GM19351 (cell line): Measurements from ENCODE around the gene NIPBL.
"Not testable (repeated sequence)": the region's sequence is repeated elsewhere in the genome, so short reads cannot be mapped to it uniquely, and the experiment has no call there.

ENCODE experiments used
- ATAC-seq: cut with Tn5 transposase; IDR thresholded peaks from one replicate; pipeline ENCODE4 v1.9.1; 2021; ENCODE audit warnings: mild to moderate bottlenecking, moderate library complexity; ENCODE audit not compliant: unreplicated experiment

NIPBL gene

GRCh38 chr5:36876299-36876964, at the start of gene NIPBL:
Gene NIPBL (plus strand): TSS chr5:36876769. CDS start chr5:36953697, 76,928 bp downstream.
- ATAC-seq, result peak; percentile 61

DNA sequence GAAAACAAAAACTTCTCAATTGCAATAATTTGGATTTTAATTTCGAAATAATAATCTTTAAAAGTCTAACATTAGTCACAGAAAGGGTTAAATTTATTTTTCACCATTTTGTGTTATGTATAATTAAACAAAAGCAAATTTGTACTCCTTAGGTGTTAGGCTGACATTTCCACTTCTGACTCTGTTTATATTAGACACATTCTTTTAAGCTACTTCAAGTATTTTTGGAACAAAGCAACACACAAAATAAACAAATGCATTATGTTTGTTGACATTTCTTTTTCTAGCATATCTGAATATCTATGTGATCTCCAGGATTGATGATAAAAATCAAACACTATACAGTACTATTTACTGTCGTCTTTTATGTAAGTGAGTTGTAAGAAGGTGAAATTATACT, 44.3 kb upstream of the NIPBL start:
- no peak for ATAC-seq

- ATAC-seq, result no peak
Measured at GRCh38 chr5:36836831-36837230, 39.7 kb upstream of the NIPBL start.

GRCh38 chr5:36839489-36840476, 36.8 kb upstream of the NIPBL start:
- ATAC-seq, result peak; percentile 47

DNA sequence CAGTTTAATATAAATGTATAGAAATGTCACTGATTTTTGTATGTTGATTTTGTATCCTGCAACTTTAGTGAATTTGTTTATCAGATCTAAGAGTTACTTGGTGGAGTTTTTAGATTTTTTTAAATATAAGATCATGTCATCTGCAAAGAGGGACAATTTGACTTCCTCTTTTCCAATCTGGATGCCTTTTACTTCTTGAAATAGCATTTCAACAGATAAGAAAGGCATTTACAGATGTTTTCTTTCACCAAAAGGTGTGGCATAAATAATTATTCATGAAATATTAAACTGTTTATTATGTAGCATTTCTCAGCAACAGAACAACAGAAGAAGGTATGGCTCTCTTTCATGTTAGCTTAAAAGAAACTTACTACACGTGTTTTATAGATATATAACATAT, 34.9 kb upstream of the NIPBL start:
- no peak for ATAC-seq

GRCh38 chr5:36842087-36842486, 34.5 kb upstream of the NIPBL start:
- no peak for ATAC-seq

GRCh38 chr5:36844305-36844704, 32.3 kb upstream of the NIPBL start:
- ATAC-seq, result no peak

DNA sequence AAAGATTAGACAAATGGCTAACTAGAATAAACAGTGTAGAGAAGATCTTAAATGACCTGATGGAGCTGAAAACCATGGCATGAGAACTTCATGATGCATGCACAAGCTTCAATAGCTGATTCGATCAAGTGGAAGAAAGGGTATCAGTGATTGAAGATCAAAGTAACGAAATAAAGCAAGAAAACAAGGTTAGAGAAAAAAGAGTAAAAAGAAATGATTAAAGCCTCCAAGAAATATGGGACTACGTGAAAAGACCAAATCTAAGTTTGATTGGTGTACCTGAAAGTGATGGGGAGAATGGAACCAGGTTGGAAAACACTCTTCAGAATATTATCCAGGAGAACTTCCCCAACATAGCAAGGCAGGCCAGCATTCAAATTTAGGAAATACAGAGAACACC, 28.0 kb upstream of the NIPBL start:
- ATAC-seq, result not testable (repeated sequence)

DNA sequence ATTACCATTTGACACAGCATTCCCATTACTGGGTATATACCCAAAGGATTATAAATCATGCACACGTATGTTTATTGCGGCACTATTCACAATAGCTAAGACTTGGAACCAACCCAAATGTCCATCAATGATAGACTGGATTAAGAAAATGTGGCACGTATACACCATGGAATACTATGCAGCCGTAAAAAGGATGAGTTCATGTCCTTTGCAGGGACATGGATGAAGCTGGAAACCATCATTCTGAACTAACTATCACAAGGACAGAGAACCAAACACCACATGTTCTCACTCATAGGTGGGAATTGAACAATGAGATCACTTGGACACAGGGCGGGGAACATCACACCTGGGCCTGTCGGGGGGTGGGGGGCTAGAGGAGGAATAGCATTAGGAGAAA, 23.7 kb upstream of the NIPBL start:
- ATAC-seq, result not testable (repeated sequence)

GRCh38 chr5:36854402-36855140, 22.0 kb upstream of the NIPBL start:
- no peak for ATAC-seq

GRCh38 chr5:36855141-36855495, 21.5 kb upstream of the NIPBL start:
- no peak for ATAC-seq

DNA sequence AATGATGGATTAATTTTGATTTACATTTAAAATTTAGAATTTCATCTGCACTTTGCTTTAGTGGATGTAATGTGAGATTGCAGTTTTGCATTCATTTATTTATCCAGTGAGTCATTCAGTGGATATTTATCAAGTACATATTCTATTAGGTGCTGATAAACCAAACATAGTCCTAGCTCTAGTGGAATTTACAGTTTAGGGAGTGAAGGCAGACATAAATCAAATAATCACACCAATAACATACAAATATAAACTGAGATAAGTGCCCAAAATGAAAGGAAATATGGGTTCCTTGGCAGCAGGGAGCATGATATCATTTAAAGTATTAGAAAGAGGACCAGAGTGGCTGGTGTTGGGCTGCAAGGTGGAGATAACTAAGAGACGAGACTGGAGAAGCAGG, 14.7 kb upstream of the NIPBL start:
- no peak for ATAC-seq

- peak; percentile 86 for ATAC-seq
Measured at GRCh38 chr5:36870399-36871040, 6.0 kb upstream of the NIPBL start.

DNA sequence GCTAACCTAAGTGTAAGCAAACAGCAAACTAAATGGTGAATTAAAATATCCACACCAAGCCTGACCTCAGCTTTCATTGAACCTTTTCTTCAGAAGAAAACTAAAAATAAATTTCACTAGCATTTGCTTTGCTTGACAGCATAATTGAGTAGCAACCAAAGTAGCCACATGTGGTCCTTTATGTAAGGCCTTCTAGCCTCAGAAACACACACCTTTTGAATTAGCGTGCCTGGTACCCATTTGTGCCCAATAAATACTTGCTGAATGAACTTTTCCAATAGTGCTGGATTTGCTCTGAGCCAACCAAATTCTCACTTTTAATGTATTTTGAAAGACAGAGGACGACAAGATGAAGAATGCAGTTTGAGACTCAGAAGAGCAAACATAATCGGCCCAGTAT, 2.1 kb upstream of the NIPBL start:
- no peak for ATAC-seq

DNA sequence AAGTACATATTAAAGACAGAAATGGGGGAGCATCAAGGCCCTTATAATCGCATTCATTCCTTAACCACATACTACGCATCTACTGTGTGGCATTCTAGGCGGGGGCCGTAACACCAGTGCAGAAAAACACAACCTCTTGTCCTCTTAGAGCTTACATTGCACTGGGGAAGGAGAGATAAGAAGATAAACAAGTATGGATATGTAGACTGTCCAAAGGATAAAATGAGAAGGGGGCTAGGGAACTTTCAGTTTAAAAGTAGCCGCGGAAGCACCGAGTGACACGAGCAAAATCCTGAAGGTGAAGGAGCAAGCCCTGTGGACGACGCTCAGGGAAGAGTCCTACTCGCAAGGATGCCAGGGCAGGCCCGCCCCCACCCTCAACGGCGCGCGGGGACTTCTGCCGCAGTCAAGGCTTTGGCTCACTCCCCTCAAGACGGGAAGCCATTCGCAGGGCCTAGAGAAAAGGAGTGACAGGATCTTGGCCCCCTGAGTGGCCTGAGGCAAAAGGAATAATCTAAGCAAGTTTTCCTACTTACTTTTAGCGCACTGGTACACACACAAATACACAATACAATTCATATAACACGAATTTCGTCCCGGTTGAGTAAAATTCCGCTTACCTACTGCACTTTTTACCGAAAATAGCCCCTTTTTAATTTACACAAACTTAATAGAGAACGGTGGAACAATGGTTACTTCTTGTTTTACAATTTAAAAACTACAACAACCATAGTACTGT, 1.3 kb upstream of the NIPBL start:
- peak; percentile 14 for ATAC-seq

DNA sequence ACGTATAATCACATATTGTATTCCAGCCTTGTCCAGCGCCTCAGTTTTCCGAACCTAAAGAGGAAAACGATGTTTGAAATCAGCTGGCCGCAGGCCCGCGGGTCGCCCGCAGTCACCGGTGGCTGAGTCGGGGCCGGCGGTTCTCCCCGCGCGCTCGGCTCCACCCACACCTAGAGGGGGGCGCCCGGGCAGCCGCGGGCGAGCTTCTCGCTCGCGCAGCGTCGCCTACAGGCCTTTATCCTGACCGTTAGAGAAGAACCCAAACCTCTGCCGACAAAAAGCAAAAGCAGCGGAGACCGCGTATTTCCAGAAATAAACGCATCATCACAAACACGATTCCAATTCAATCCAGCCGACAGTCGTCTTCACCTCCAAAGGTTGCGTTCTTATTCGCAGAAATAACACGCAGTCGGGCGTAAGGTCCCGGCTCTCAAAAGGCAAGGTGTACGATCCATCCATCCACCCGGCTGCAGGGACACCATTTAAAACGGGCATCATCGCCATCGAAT, 725 bp upstream of the NIPBL start:
- ATAC-seq, result peak; percentile 49

- ATAC-seq, result peak; percentile 25
Measured at GRCh38 chr5:36876965-36877666, 547 bp downstream of the NIPBL start.

DNA sequence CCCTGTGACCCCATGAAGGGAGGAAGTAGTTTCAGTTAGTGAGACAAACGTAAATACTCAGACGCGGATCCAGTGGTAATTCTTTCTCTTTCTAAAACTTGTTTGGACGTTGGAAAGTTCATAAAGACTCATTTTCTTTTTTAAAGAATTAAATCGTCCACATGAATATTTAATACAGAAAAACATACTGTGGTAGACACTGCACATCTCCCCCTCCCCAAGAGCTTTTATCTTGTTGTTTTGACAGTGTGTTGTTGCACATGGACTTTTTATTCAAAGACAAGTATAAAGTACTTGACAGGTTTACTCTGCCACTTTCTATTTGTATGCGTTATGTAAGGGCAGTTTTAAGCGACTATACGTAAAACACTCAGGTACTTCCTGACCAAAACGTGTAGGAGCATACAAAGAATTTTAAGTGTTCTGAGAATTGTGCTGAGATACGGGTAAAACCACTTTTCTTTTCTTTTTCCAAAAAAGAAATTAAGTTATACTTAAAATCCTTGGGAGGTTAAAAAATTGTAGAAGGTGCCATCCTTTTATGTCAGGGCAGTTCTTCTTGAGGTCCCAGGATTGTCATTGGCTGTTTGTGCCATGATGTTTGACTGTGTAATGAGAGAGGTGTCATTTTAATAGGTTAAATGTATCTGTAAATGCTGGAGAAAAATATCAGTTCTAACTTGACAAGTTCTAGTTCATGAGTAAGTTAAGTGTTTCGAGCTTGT, 1.3 kb downstream of the NIPBL start:
- ATAC-seq, result no peak
